Liver (tissue), 9 donors: Measurements from ENCODE around the gene ASIC1. TPM values are rescaled to one million over a fixed set of nuclear protein-coding genes. Genes with fewer than 3 reads are reported as not detected.

Source experiments
- DNase-seq: peaks from one replicate; pipeline ENCODE4 v3.0.0-alpha.2; 2017; ENCODE audit warnings: low spot score
- H3K27ac ChIP-seq, 2 donors: one replicate each; pipeline ENCODE4 v1.7.0; 2013; ENCODE audit warnings: inconsistent platforms in 2 of 2, low read length in 2 of 2, control low read depth in 1 of 2, low read depth in 1 of 2, mild to moderate bottlenecking in 1 of 2
- H3K27me3 ChIP-seq, 4 donors: one replicate each; pipeline versions ENCODE4 v1.6.1 to v1.7.0; 2013; ENCODE audit warnings: low read length in 3 of 4, inconsistent platforms in 1 of 4, mild to moderate bottlenecking in 1 of 4, moderate library complexity in 1 of 4; ENCODE audit not compliant: control insufficient read depth in 4 of 4, insufficient read depth in 4 of 4
- H3K36me3 ChIP-seq, 4 donors: one replicate each; pipeline versions ENCODE4 v1.6.1 to v1.7.0; 2013; ENCODE audit warnings: low read length in 3 of 4, mild to moderate bottlenecking in 3 of 4, low read depth in 1 of 4, moderate library complexity in 1 of 4; ENCODE audit not compliant: control insufficient read depth in 4 of 4, insufficient read depth in 3 of 4
- H3K4me1 ChIP-seq, 4 donors: one replicate each; pipeline versions ENCODE4 v1.6.1 to v1.7.0; 2013; ENCODE audit warnings: low read length in 3 of 4, mild to moderate bottlenecking in 3 of 4, moderate library complexity in 1 of 4; ENCODE audit not compliant: control insufficient read depth in 4 of 4, insufficient read depth in 4 of 4
- H3K4me3 ChIP-seq, 3 donors: one replicate each; pipeline versions ENCODE4 v1.6.1 to v1.7.0; 2013; ENCODE audit warnings: low read length in 3 of 3, control low read depth in 1 of 3, low read depth in 1 of 3, mild to moderate bottlenecking in 1 of 3
- H3K9ac ChIP-seq, 2 donors: one replicate each; pipeline ENCODE4 v1.7.0; 2013; ENCODE audit warnings: low read length in 2 of 2, mild to moderate bottlenecking in 2 of 2, moderate library complexity in 2 of 2, control low read depth in 1 of 2, low read depth in 1 of 2
- H3K9me3 ChIP-seq, 4 donors: one replicate each; pipeline versions ENCODE4 v1.6.1 to v1.7.0; 2013; ENCODE audit warnings: low read length in 3 of 4; ENCODE audit not compliant: control insufficient read depth in 4 of 4
- EGR1 ChIP-seq, 2 donors: IDR thresholded peaks; 2 replicates each; pipeline ENCODE4 v1.6.1; 2016 to 2018; ENCODE audit warnings: antibody characterized with exemption in 2 of 2, low read depth in 2 of 2
- FOXA1 ChIP-seq: IDR thresholded peaks from 2 replicates; pipeline ENCODE4 v1.6.1; 2016; ENCODE audit warnings: antibody characterized with exemption
- FOXA2 ChIP-seq: IDR thresholded peaks from 2 replicates; pipeline ENCODE4 v1.6.1; 2016; ENCODE audit warnings: antibody characterized with exemption
- GABPA ChIP-seq, 2 donors: IDR thresholded peaks in 1 of 2; conservative IDR thresholded peaks in 1 of 2; 2 replicates each; pipeline ENCODE4 v1.6.1; 2016; ENCODE audit warnings: antibody characterized with exemption in 2 of 2, mild to moderate bottlenecking in 1 of 2, moderate library complexity in 1 of 2
- HNF4A ChIP-seq, 2 donors: conservative IDR thresholded peaks; 2 replicates each; pipeline ENCODE4 v1.6.1; 2016; ENCODE audit warnings: antibody characterized with exemption in 2 of 2, mild to moderate bottlenecking in 2 of 2
- JUND ChIP-seq, 2 donors: IDR thresholded peaks; 2 replicates each; pipeline ENCODE4 v1.6.1; 2016; ENCODE audit warnings: antibody characterized with exemption in 2 of 2
- MAX ChIP-seq: IDR thresholded peaks from 2 replicates; pipeline ENCODE4 v1.6.1; 2016; ENCODE audit warnings: antibody characterized with exemption
- NR2F2 ChIP-seq: IDR thresholded peaks from 2 replicates; pipeline ENCODE4 v1.6.1; 2016; ENCODE audit warnings: antibody characterized with exemption
- RAD21 ChIP-seq, 2 donors: IDR thresholded peaks; 2 replicates each; pipeline ENCODE4 v1.6.1; 2016; ENCODE audit warnings: antibody characterized with exemption in 2 of 2, mild to moderate bottlenecking in 2 of 2
- RXRA ChIP-seq, 2 donors: IDR thresholded peaks; 2 replicates each; pipeline ENCODE4 v1.6.1; 2017 to 2018; ENCODE audit warnings: antibody characterized with exemption in 2 of 2, mild to moderate bottlenecking in 1 of 2
- SP1 ChIP-seq: IDR thresholded peaks from 2 replicates; pipeline ENCODE4 v1.6.1; 2018; ENCODE audit warnings: antibody characterized with exemption, mild to moderate bottlenecking
- TAF1 ChIP-seq: conservative IDR thresholded peaks from 2 replicates; pipeline ENCODE4 v1.6.1; 2016; ENCODE audit warnings: antibody characterized with exemption, mild to moderate bottlenecking
- YY1 ChIP-seq: IDR thresholded peaks from 2 replicates; pipeline ENCODE4 v1.6.1; 2016; ENCODE audit warnings: antibody characterized with exemption, mild to moderate bottlenecking
- WGBS: extraction: QIAGEN DNeasy Blood & Tissue Kit; methylation state at CpG from one replicate; pipeline ENCODE4 v1.1.7; 2013; 5-methylcytosine and 5-hydroxymethylcytosine counted together
- polyA plus RNA-seq, 2 donors: library from polyadenylated mRNA; stranded (reverse) in 1 of 2; unstranded in 1 of 2; fragments of 200-250 nt in 1 of 2; fragments of >200 nt in 1 of 2; fragmentation: Nextera tagmentation in 1 of 2; extraction: Ambion mirVana in 1 of 2; gene quantifications; one replicate each; pipeline versions ENCODE4 v1.2.1 to v1.2.3, GENCODE V29; 2013 to 2015
- total RNA-seq, 2 donors: library from RNA; depleted of rRNA; stranded (reverse); fragments of >200 nt; gene quantifications; one replicate each; pipeline ENCODE4 v1.2.3, GENCODE V29; 2014
- TF ChIP-seq, protein P1 (sequence below): IDR thresholded peaks from 2 replicates; pipeline ENCODE4 v1.6.1; 2016; ENCODE audit warnings: antibody characterized with exemption, mild to moderate bottlenecking
- TF ChIP-seq, protein P2 (sequence below): IDR thresholded peaks from 2 replicates; pipeline ENCODE4 v1.6.1; 2016; ENCODE audit warnings: antibody characterized with exemption
- TF ChIP-seq, protein P3 (sequence below): fragments of 150-350 bp; IDR thresholded peaks from 2 replicates; pipeline ENCODE4 v1.5.1; 2017; ENCODE audit warnings: improper control_type of control experiment, low read depth, low read length; ENCODE audit not compliant: missing input control
- donor health status: healthy.
- donor health status: healthy.
- donor health status: healthy.
- donor health status: healthy.
- donor health status: healthy.

ASIC1 gene
- total RNA-seq (under 1 TPM; 0.05 to 0.08 TPM), polyA plus RNA-seq (under 1 TPM in 1 of 2 donors, not detected in 1; 0.06 TPM)

GRCh38 chr12:50057000-50057841 lies at the start of gene ASIC1:
ASIC1 (plus strand) TSS chr12:50057596; CDS start chr12:50058767, 1,171 bp downstream.
- no peak within 1 kb of the TSS for H3K27ac ChIP-seq
- peak; percentile 57 for DNase-seq

GRCh38 chr12:50013361-50014147 lies 43.8 kb upstream of the ASIC1 start:
- no peak overlapping the region for H3K9ac ChIP-seq
- TF ChIP-seq EGR1 (IDR thresholded peaks at IDR 0.05; ENCODE audit: low read depth in 2 of 2) (no peak), MAX (no peak), FOXA2 (no peak), TAF1 (no peak), RAD21 (IDR thresholded peaks at IDR 0.05) (no peak), HNF4A (conservative IDR thresholded peaks at IDR 0.05) (no peak), RXRA (IDR thresholded peaks at IDR 0.05) (no peak), GABPA (IDR thresholded peaks at IDR 0.05 in 1 of 2, conservative IDR thresholded peaks at IDR 0.05 in 1 of 2) (no peak), SP1 (no peak), YY1 (no peak), FOXA1 (no peak), JUND (IDR thresholded peaks at IDR 0.05) (no peak), NR2F2 (no peak)
- TF ChIP-seq, protein P1, sequence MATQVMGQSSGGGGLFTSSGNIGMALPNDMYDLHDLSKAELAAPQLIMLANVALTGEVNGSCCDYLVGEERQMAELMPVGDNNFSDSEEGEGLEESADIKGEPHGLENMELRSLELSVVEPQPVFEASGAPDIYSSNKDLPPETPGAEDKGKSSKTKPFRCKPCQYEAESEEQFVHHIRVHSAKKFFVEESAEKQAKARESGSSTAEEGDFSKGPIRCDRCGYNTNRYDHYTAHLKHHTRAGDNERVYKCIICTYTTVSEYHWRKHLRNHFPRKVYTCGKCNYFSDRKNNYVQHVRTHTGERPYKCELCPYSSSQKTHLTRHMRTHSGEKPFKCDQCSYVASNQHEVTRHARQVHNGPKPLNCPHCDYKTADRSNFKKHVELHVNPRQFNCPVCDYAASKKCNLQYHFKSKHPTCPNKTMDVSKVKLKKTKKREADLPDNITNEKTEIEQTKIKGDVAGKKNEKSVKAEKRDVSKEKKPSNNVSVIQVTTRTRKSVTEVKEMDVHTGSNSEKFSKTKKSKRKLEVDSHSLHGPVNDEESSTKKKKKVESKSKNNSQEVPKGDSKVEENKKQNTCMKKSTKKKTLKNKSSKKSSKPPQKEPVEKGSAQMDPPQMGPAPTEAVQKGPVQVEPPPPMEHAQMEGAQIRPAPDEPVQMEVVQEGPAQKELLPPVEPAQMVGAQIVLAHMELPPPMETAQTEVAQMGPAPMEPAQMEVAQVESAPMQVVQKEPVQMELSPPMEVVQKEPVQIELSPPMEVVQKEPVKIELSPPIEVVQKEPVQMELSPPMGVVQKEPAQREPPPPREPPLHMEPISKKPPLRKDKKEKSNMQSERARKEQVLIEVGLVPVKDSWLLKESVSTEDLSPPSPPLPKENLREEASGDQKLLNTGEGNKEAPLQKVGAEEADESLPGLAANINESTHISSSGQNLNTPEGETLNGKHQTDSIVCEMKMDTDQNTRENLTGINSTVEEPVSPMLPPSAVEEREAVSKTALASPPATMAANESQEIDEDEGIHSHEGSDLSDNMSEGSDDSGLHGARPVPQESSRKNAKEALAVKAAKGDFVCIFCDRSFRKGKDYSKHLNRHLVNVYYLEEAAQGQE, result no peak
- TF ChIP-seq, protein P2, sequence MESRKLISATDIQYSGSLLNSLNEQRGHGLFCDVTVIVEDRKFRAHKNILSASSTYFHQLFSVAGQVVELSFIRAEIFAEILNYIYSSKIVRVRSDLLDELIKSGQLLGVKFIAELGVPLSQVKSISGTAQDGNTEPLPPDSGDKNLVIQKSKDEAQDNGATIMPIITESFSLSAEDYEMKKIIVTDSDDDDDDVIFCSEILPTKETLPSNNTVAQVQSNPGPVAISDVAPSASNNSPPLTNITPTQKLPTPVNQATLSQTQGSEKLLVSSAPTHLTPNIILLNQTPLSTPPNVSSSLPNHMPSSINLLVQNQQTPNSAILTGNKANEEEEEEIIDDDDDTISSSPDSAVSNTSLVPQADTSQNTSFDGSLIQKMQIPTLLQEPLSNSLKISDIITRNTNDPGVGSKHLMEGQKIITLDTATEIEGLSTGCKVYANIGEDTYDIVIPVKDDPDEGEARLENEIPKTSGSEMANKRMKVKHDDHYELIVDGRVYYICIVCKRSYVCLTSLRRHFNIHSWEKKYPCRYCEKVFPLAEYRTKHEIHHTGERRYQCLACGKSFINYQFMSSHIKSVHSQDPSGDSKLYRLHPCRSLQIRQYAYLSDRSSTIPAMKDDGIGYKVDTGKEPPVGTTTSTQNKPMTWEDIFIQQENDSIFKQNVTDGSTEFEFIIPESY, result no peak
- TF ChIP-seq, protein P3, sequence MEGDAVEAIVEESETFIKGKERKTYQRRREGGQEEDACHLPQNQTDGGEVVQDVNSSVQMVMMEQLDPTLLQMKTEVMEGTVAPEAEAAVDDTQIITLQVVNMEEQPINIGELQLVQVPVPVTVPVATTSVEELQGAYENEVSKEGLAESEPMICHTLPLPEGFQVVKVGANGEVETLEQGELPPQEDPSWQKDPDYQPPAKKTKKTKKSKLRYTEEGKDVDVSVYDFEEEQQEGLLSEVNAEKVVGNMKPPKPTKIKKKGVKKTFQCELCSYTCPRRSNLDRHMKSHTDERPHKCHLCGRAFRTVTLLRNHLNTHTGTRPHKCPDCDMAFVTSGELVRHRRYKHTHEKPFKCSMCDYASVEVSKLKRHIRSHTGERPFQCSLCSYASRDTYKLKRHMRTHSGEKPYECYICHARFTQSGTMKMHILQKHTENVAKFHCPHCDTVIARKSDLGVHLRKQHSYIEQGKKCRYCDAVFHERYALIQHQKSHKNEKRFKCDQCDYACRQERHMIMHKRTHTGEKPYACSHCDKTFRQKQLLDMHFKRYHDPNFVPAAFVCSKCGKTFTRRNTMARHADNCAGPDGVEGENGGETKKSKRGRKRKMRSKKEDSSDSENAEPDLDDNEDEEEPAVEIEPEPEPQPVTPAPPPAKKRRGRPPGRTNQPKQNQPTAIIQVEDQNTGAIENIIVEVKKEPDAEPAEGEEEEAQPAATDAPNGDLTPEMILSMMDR, result no peak
- H3K27ac ChIP-seq, result no peak overlapping the region
- no peaks in the 10 kb centered on the region for H3K9me3 ChIP-seq
- H3K27me3 ChIP-seq, result no peaks in the 10 kb centered on the region
- no peaks in the 10 kb centered on the region for H3K36me3 ChIP-seq
- no peak for DNase-seq
- H3K4me3 ChIP-seq, result no peak overlapping the region
- H3K4me1 ChIP-seq, result peaks cover 0 to 6% (median 3%) of the 10 kb centered on the region in 4 donors
- WGBS, result 93% methylated on average over 2 of the region's 2 CpGs

More at GRCh38 chr12:50057000-50057841, at the start of gene ASIC1:
- H3K27me3 ChIP-seq, result peaks cover 0 to 2% (median 0%) of the 10 kb centered on the region in 4 donors
- peaks cover 7 to 20% (median 10%) of the 10 kb centered on the region in 4 donors for H3K4me1 ChIP-seq
- WGBS, result 1% methylated on average over 88 of the region's 88 CpGs
- no peaks in the 10 kb centered on the region for H3K9me3 ChIP-seq
- no peak for TF ChIP-seq YY1
- peak in 1 of 2 donors; percentile 14 for TF ChIP-seq RAD21 (IDR thresholded peaks at IDR 0.05)
- peak within 1 kb of the TSS; percentile 51 to 61 (median 55) for H3K4me3 ChIP-seq
- no peak within 1 kb of the TSS for H3K9ac ChIP-seq
- H3K36me3 ChIP-seq, result no peaks in the 10 kb centered on the region
